Spleen (tissue), 7 donors: ENCODE data around the gene FASN.

ENCODE experiments used
- CTCF ChIP-seq, 11 experiments: fragments of 200-600 bp in 7 of 11; fragments of 450-650 bp in 4 of 11; sonication (generic) in 4 of 11; IDR thresholded peaks in 8 of 11; conservative IDR thresholded peaks in 3 of 11; 1 replicate in 7 of 11; 2 replicates in 4 of 11; pipeline versions ENCODE4 v1.4.0 to v1.8.0; 2016 to 2021; ENCODE audit warnings: antibody characterized with exemption in 11 of 11, inconsistent platforms in 4 of 11, mild to moderate bottlenecking in 1 of 11
- POLR2A ChIP-seq, 3 donors: fragments of 450-650 bp; IDR thresholded peaks; one replicate each; pipeline ENCODE4 v1.5.1; 2017; ENCODE audit warnings: antibody characterized with exemption in 3 of 3, mild to moderate bottlenecking in 1 of 3
- POLR2AphosphoS5 ChIP-seq, 3 donors: sonication (generic); formaldehyde crosslinking; IDR thresholded peaks; one replicate each; pipeline ENCODE4 v1.5.1; 2017; ENCODE audit warnings: antibody characterized with exemption in 3 of 3
- donor health status: DM: no; HTN: no; CAD: no; lungs with moderate emphysema.
- donor health status: DM: no; HTN: no; CAD: no.
- donor health status: DM: no; HTN: no; CAD: no.

GRCh38 chr17:82062984-82063368 lies 35.1 kb downstream of the FASN start:
- TF ChIP-seq CTCF (IDR thresholded peaks at IDR 0.05 in 8 of 11, conservative IDR thresholded peaks at IDR 0.05 in 3 of 11) (no peak), POLR2AphosphoS5 (IDR thresholded peaks at IDR 0.05) (no peak), POLR2A (IDR thresholded peaks at IDR 0.05) (no peak)
